Amygdala (tissue), 56 donors: Measurements from ENCODE around the gene ARF3.

Experiments
- DNase-seq, 56 donors: peaks; one replicate each; lab custom pipeline; 2025; lab: John Stamatoyannopoulos, UW

Gene ARF3

GRCh38 chr12:48968467-48968866, 11.2 kb upstream of the ARF3 start:
- no peak for DNase-seq

- DNase-seq = peak in 1 of 56 donors; percentile 7
Measured at GRCh38 chr12:48967991-48968390, 10.7 kb upstream of the ARF3 start.

- DNase-seq = no peak
Measured at GRCh38 chr12:48966177-48966895, 9.0 kb upstream of the ARF3 start.

GRCh38 chr12:48965298-48965838, 8.1 kb upstream of the ARF3 start:
- peak in 1 of 56 donors; percentile 9 for DNase-seq

- DNase-seq = no peak
Measured at GRCh38 chr12:48961801-48962200, 4.5 kb upstream of the ARF3 start.

GRCh38 chr12:48961331-48961730, 4.0 kb upstream of the ARF3 start:
- no peak for DNase-seq

GRCh38 chr12:48960834-48961233, 3.5 kb upstream of the ARF3 start:
- DNase-seq = no peak

GRCh38 chr12:48958049-48958388, 732 bp upstream of the ARF3 start:
- DNase-seq = no peak

GRCh38 chr12:48956279-48957140, 777 bp downstream of the ARF3 start:
- peak in 52 of 56 donors; percentile 6 to 82 (median 64) for DNase-seq

GRCh38 chr12:48954841-48955501, 2.3 kb downstream of the ARF3 start:
- no peak for DNase-seq

- no peak for DNase-seq
Measured at GRCh38 chr12:48954061-48954460, 3.2 kb downstream of the ARF3 start.

- DNase-seq = no peak
Measured at GRCh38 chr12:48952691-48953090, 4.6 kb downstream of the ARF3 start.

- DNase-seq = no peak
Measured at GRCh38 chr12:48947727-48948126, 9.6 kb downstream of the ARF3 start.

- DNase-seq = no peak
Measured at GRCh38 chr12:48946943-48947342, 10.3 kb downstream of the ARF3 start.

GRCh38 chr12:48946205-48946604, 11.1 kb downstream of the ARF3 start:
- DNase-seq = no peak

GRCh38 chr12:48943221-48943620, 14.1 kb downstream of the ARF3 start:
- no peak for DNase-seq

GRCh38 chr12:48940181-48940580, 17.1 kb downstream of the ARF3 start:
- DNase-seq = no peak

GRCh38 chr12:48938805-48939204, 18.5 kb downstream of the ARF3 start:
- DNase-seq = peak in 1 of 56 donors; percentile 2

GRCh38 chr12:48937170-48937569, 20.1 kb downstream of the ARF3 start:
- no peak for DNase-seq

GRCh38 chr12:48936379-48936979, 20.8 kb downstream of the ARF3 start:
- DNase-seq = peak in 43 of 56 donors; percentile 1 to 77 (median 35)

GRCh38 chr12:48934312-48934706, 23.0 kb downstream of the ARF3 start:
- no peak for DNase-seq
